Measurements from ENCODE around the gene MX1. TPM values are rescaled to one million over a fixed set of nuclear protein-coding genes. Genes with fewer than 3 reads are reported as not detected.

The MX1 gene
- total and polyA plus RNA-seq, 4 donors: 15.1 to 21.3 (median 18.0) TPM

DNA sequence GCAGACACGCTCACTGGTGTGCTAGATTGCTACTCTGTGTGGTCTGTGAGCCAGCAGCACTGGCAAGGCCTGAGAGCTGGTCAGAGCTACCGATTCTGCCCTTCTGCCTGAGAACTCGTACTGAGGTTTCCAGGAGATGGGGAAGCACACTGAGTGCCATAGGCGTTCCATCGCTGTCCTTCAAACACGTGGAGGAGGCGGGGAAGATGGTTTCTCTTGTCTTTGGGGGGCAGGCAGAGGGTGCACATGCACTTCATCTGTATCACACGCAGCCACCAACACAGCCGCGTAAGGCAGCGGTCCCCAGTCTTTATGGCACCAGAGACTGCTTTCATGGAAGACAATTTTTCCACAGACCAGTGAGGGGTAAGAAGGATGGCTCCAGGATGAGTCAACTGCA lies 23.8 kb upstream of the MX1 start (continued):
- TF ChIP-seq, protein P1, sequence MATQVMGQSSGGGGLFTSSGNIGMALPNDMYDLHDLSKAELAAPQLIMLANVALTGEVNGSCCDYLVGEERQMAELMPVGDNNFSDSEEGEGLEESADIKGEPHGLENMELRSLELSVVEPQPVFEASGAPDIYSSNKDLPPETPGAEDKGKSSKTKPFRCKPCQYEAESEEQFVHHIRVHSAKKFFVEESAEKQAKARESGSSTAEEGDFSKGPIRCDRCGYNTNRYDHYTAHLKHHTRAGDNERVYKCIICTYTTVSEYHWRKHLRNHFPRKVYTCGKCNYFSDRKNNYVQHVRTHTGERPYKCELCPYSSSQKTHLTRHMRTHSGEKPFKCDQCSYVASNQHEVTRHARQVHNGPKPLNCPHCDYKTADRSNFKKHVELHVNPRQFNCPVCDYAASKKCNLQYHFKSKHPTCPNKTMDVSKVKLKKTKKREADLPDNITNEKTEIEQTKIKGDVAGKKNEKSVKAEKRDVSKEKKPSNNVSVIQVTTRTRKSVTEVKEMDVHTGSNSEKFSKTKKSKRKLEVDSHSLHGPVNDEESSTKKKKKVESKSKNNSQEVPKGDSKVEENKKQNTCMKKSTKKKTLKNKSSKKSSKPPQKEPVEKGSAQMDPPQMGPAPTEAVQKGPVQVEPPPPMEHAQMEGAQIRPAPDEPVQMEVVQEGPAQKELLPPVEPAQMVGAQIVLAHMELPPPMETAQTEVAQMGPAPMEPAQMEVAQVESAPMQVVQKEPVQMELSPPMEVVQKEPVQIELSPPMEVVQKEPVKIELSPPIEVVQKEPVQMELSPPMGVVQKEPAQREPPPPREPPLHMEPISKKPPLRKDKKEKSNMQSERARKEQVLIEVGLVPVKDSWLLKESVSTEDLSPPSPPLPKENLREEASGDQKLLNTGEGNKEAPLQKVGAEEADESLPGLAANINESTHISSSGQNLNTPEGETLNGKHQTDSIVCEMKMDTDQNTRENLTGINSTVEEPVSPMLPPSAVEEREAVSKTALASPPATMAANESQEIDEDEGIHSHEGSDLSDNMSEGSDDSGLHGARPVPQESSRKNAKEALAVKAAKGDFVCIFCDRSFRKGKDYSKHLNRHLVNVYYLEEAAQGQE (IDR thresholded peaks at IDR 0.05): no peak
- no peak for TF ChIP-seq RXRA (IDR thresholded peaks at IDR 0.05)
- no peak for TF ChIP-seq RAD21 (IDR thresholded peaks at IDR 0.05)
- TF ChIP-seq EGR1 (IDR thresholded peaks at IDR 0.05; ENCODE audit: low read depth in 2 of 2): no peak

DNA sequence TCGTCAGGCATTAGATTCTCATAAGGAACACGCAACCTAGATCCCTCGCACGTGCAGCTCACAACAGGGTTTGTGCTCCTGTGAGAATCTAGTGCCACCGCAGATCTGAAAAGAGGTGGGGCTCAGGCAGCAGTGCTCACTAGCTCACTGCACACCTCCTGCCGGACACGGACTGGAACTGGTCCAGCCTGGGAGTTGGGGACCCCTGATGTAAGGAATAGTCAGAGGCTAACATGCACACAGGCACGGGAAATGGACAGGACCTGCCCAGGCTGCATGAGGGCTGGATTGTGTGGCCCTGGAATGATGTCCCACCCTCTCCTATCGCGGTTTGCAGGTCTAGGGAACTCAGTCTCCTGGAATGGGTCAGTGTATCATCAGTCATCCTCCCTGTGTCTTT lies 23.2 kb upstream of the MX1 start:
- Histone ChIP-seq H3K27me3 (ENCODE audit: control insufficient read depth in 4 of 4, insufficient read depth in 4 of 4, low read length in 3 of 4) (no peaks in the 10 kb centered on the region), H3K4me3 (ENCODE audit: low read depth in 1 of 3, low read length in 3 of 3) (no peak overlapping the region), H3K36me3 (ENCODE audit: control insufficient read depth in 4 of 4, insufficient read depth in 3 of 4, low read depth in 1 of 4, low read length in 3 of 4) (peaks cover 0 to 2% (median 0%) of the 10 kb centered on the region in 4 donors), H3K4me1 (ENCODE audit: control insufficient read depth in 4 of 4, insufficient read depth in 4 of 4, low read length in 3 of 4) (no peaks in the 10 kb centered on the region), H3K9ac (ENCODE audit: low read depth in 1 of 2, low read length in 2 of 2) (no peak overlapping the region), H3K9me3 (ENCODE audit: control insufficient read depth in 4 of 4, low read length in 3 of 4) (no peaks in the 10 kb centered on the region), H3K27ac (ENCODE audit: low read depth in 1 of 2, low read length in 2 of 2) (no peak overlapping the region)
- DNase-seq (ENCODE audit: low spot score): no peak
- WGBS: 94% methylated on average over 10 of the region's 10 CpGs
- TF ChIP-seq RAD21 (IDR thresholded peaks at IDR 0.05) (no peak), TAF1 (conservative IDR thresholded peaks at IDR 0.05) (no peak), JUND (IDR thresholded peaks at IDR 0.05) (no peak), FOXA1 (IDR thresholded peaks at IDR 0.05) (no peak), SP1 (IDR thresholded peaks at IDR 0.05) (no peak), NR2F2 (IDR thresholded peaks at IDR 0.05) (no peak), EGR1 (IDR thresholded peaks at IDR 0.05; ENCODE audit: low read depth in 2 of 2) (no peak), HNF4A (conservative IDR thresholded peaks at IDR 0.05) (no peak), RXRA (IDR thresholded peaks at IDR 0.05) (no peak), GABPA (IDR thresholded peaks at IDR 0.05 in 1 of 2, conservative IDR thresholded peaks at IDR 0.05 in 1 of 2) (no peak), YY1 (IDR thresholded peaks at IDR 0.05) (no peak), HNF4G (IDR thresholded peaks at IDR 0.05) (no peak)
- TF ChIP-seq, protein P2, sequence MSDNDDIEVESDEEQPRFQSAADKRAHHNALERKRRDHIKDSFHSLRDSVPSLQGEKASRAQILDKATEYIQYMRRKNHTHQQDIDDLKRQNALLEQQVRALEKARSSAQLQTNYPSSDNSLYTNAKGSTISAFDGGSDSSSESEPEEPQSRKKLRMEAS (IDR thresholded peaks at IDR 0.05): no peak
- TF ChIP-seq, protein P3, sequence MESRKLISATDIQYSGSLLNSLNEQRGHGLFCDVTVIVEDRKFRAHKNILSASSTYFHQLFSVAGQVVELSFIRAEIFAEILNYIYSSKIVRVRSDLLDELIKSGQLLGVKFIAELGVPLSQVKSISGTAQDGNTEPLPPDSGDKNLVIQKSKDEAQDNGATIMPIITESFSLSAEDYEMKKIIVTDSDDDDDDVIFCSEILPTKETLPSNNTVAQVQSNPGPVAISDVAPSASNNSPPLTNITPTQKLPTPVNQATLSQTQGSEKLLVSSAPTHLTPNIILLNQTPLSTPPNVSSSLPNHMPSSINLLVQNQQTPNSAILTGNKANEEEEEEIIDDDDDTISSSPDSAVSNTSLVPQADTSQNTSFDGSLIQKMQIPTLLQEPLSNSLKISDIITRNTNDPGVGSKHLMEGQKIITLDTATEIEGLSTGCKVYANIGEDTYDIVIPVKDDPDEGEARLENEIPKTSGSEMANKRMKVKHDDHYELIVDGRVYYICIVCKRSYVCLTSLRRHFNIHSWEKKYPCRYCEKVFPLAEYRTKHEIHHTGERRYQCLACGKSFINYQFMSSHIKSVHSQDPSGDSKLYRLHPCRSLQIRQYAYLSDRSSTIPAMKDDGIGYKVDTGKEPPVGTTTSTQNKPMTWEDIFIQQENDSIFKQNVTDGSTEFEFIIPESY (IDR thresholded peaks at IDR 0.05): no peak
- TF ChIP-seq, protein P1 (IDR thresholded peaks at IDR 0.05): no peak
- TF ChIP-seq, protein P4, sequence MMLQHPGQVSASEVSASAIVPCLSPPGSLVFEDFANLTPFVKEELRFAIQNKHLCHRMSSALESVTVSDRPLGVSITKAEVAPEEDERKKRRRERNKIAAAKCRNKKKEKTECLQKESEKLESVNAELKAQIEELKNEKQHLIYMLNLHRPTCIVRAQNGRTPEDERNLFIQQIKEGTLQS (IDR thresholded peaks at IDR 0.05): no peak
- TF ChIP-seq, protein P5, sequence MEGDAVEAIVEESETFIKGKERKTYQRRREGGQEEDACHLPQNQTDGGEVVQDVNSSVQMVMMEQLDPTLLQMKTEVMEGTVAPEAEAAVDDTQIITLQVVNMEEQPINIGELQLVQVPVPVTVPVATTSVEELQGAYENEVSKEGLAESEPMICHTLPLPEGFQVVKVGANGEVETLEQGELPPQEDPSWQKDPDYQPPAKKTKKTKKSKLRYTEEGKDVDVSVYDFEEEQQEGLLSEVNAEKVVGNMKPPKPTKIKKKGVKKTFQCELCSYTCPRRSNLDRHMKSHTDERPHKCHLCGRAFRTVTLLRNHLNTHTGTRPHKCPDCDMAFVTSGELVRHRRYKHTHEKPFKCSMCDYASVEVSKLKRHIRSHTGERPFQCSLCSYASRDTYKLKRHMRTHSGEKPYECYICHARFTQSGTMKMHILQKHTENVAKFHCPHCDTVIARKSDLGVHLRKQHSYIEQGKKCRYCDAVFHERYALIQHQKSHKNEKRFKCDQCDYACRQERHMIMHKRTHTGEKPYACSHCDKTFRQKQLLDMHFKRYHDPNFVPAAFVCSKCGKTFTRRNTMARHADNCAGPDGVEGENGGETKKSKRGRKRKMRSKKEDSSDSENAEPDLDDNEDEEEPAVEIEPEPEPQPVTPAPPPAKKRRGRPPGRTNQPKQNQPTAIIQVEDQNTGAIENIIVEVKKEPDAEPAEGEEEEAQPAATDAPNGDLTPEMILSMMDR (IDR thresholded peaks at IDR 0.05; ENCODE audit: low read depth, low read length, missing input control): no peak
